GM23248 (cell line): ENCODE data around the gene GREB1.

ENCODE experiments used
- EZH2 ChIP-seq: fragments of 200-600 bp; sonication (generic); IDR thresholded peaks from 2 replicates; pipeline ENCODE4 v1.6.1; 2018; ENCODE audit warnings: antibody characterized with exemption, mild to moderate bottlenecking; ENCODE audit not compliant: insufficient read depth, poor library complexity, severe bottlenecking
- EZH2phosphoT487 ChIP-seq: fragments of 200-600 bp; sonication (generic); IDR thresholded peaks from 2 replicates; pipeline ENCODE4 v1.6.1; 2018; ENCODE audit warnings: antibody characterized with exemption, moderate library complexity, mild to moderate bottlenecking, low read depth; ENCODE audit not compliant: insufficient read depth

DNA sequence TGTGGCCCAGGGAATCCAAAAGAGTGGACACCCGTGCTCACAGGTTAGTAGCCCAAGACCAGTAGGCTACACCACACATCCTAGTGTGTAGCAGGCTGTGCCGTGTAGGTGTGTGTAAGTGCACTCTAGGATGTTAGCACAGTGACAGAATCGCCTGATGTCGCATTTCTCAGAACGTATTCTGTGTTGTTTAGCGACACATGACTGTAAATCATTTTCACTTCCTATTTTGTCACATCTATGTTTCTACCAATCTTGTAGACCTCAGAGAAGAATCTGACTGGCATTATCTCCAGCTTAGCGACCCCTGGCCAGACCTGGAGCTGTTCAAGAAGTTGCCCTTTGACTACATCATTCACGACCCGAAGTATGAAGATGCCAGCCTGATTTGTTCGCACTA, 91.0 kb downstream of the GREB1 start:
- TF ChIP-seq EZH2 (no peak), EZH2phosphoT487 (no peak)
